ENCODE measurements around the gene RPS8. TPM values are rescaled to one million over a fixed set of nuclear protein-coding genes. Genes with fewer than 3 reads are reported as not detected.
"Not testable (repeated sequence)": the region's sequence is repeated elsewhere in the genome, so short reads cannot be mapped to it uniquely, and the experiment has no call there.

Gene RPS8
- total and polyA plus RNA-seq, 2 experiments from 2014 or later = 503 to 2,179 TPM

DNA sequence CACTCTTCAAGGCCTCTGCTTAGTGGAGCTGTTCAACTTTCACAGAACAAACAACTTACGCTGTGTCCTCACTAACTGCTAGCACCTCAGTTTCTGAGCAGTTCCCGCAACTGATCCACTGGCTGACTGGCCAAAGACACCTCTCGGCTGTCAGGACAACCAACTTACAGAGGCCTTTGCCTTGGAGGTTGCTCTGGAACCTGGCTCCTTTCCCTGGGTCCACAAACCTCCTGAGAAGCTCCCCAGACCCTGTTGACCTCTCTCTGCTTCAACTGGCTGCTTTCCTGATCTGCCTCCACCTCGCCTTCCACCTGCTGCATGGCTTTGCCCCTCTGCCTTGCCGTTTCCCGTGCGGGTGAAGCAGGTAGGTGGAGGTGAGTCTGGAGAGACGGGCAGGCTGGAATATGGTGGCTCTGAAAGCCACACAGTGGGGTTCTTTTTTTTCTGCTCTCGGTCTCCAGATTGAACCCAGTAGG lies 45.9 kb downstream of the RPS8 start:
- Histone ChIP-seq H4K20me1 (ENCODE audit: insufficient read depth, poor library complexity, severe bottlenecking) (no peaks in the 10 kb centered on the region), H3K36me3 (replicated peaks; ENCODE audit: insufficient read depth, low read depth) (no peaks in the 10 kb centered on the region), H3K9me2 (replicated peaks; ENCODE audit: insufficient read depth) (no peaks in the 10 kb centered on the region), H3K4me3 (no peak overlapping the region), H3K27me3 (no peaks in the 10 kb centered on the region), H3K9me3 (ENCODE audit: low read depth) (no peaks in the 10 kb centered on the region), H3K27ac (no peak overlapping the region), H2AFZ (no peak overlapping the region), H3K79me2 (no peaks in the 10 kb centered on the region), H3K4me2 (no peak overlapping the region), H3K4me1 (ENCODE audit: insufficient read depth) (no peaks in the 10 kb centered on the region)
- no peak for DNase-seq (ENCODE audit: low spot score)
- 96% methylated on average over 9 of the region's 9 CpGs for WGBS (ENCODE audit: low lambda C conversion rate, missing lambda C conversion rate)
- TF ChIP-seq EZH2phosphoT487 (IDR thresholded peaks at IDR 0.05; ENCODE audit: low read depth, severe bottlenecking, unreplicated experiment) = no peak
- TF ChIP-seq, protein P1, sequence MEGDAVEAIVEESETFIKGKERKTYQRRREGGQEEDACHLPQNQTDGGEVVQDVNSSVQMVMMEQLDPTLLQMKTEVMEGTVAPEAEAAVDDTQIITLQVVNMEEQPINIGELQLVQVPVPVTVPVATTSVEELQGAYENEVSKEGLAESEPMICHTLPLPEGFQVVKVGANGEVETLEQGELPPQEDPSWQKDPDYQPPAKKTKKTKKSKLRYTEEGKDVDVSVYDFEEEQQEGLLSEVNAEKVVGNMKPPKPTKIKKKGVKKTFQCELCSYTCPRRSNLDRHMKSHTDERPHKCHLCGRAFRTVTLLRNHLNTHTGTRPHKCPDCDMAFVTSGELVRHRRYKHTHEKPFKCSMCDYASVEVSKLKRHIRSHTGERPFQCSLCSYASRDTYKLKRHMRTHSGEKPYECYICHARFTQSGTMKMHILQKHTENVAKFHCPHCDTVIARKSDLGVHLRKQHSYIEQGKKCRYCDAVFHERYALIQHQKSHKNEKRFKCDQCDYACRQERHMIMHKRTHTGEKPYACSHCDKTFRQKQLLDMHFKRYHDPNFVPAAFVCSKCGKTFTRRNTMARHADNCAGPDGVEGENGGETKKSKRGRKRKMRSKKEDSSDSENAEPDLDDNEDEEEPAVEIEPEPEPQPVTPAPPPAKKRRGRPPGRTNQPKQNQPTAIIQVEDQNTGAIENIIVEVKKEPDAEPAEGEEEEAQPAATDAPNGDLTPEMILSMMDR (IDR thresholded peaks at IDR 0.05; ENCODE audit: poor library complexity) = no peak
- no peak for TF ChIP-seq EZH2 (IDR thresholded peaks at IDR 0.05; ENCODE audit: borderline replicate concordance)

DNA sequence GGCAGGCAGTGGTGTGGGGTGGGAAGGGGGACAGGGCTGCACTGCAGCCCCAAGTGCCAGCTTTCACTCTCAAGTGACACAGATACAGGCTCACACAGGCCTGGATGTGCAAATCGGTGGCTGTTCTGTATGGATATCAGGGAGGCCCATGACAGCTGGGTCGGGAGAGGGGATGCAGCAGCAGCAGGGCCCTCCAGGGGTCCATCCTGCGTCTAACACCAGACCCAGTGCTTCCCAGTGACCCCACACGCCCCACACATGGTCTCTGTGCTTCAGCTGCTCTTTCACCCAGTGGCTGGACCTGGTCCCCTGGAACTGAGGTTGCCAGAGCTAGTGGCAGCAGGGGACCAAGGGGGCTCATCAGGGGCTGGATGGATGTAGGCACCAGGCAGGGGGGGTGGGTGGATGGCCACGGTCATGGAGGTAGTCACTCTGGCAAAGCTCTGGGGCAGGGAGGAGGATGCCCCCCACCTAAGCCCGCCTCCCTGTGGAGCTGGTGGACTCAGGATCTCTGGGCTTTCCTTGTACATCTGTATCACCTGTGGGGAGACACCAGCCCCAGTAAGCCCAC lies 46.9 kb downstream of the RPS8 start:
- H3K79me2 ChIP-seq = no peaks in the 10 kb centered on the region
- H3K27ac ChIP-seq = no peak overlapping the region
- no peak overlapping the region for H2AFZ ChIP-seq
- no peaks in the 10 kb centered on the region for H3K9me3 ChIP-seq (ENCODE audit: low read depth)
- H3K4me1 ChIP-seq (ENCODE audit: insufficient read depth) = no peaks in the 10 kb centered on the region
- no peaks in the 10 kb centered on the region for H4K20me1 ChIP-seq (ENCODE audit: insufficient read depth, poor library complexity, severe bottlenecking)
- no peak overlapping the region for H3K4me3 ChIP-seq
- no peaks in the 10 kb centered on the region for H3K27me3 ChIP-seq
- H3K36me3 ChIP-seq (replicated peaks; ENCODE audit: insufficient read depth, low read depth) = no peaks in the 10 kb centered on the region
- WGBS (ENCODE audit: low lambda C conversion rate, missing lambda C conversion rate) = 91% methylated on average over 5 of the region's 6 CpGs
- no peaks in the 10 kb centered on the region for H3K9me2 ChIP-seq (replicated peaks; ENCODE audit: insufficient read depth)
- no peak overlapping the region for H3K4me2 ChIP-seq
- no peak for DNase-seq (ENCODE audit: low spot score)
- TF ChIP-seq EZH2 (IDR thresholded peaks at IDR 0.05; ENCODE audit: borderline replicate concordance) (no peak), EZH2phosphoT487 (IDR thresholded peaks at IDR 0.05; ENCODE audit: low read depth, severe bottlenecking, unreplicated experiment) (no peak)
- TF ChIP-seq, protein P1 (IDR thresholded peaks at IDR 0.05; ENCODE audit: poor library complexity) = no peak

DNA sequence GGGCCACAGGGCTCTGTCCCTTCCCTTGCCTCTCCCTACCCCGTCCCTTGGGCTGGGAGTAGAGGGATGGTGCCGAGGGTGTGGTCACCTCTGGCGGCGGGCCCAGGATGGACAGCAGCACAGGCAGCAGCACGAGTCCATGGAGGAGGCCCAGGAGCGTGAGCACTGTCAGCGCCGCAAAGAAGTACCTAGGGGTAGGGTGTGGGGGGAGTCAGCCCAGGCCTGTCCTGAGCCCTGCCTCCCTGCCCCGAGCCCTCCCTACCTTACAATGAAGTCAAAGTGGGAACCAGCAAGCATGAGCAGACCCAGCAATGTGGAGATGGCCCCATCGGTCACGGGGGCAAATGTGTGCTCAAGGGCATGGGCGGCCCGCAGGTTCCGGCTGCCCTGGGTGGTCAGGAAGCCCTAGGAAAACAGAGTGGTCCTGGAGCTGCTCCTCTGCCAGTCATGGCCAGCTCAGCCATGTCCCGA lies 47.7 kb downstream of the RPS8 start:
- no peak overlapping the region for H2AFZ ChIP-seq
- no peak overlapping the region for H3K4me2 ChIP-seq
- no peaks in the 10 kb centered on the region for H3K79me2 ChIP-seq
- no peaks in the 10 kb centered on the region for H3K9me3 ChIP-seq (ENCODE audit: low read depth)
- H3K36me3 ChIP-seq (replicated peaks; ENCODE audit: insufficient read depth, low read depth) = no peaks in the 10 kb centered on the region
- no peaks in the 10 kb centered on the region for H3K4me1 ChIP-seq (ENCODE audit: insufficient read depth)
- H3K4me3 ChIP-seq = no peak overlapping the region
- DNase-seq (ENCODE audit: low spot score) = no peak
- no peaks in the 10 kb centered on the region for H4K20me1 ChIP-seq (ENCODE audit: insufficient read depth, poor library complexity, severe bottlenecking)
- no peak for TF ChIP-seq EZH2 (IDR thresholded peaks at IDR 0.05; ENCODE audit: borderline replicate concordance)
- no peak overlapping the region for H3K27ac ChIP-seq
- no peaks in the 10 kb centered on the region for H3K27me3 ChIP-seq
- WGBS (ENCODE audit: low lambda C conversion rate, missing lambda C conversion rate) = 97% methylated on average over 15 of the region's 15 CpGs
- H3K9me2 ChIP-seq (replicated peaks; ENCODE audit: insufficient read depth) = no peaks in the 10 kb centered on the region

DNA sequence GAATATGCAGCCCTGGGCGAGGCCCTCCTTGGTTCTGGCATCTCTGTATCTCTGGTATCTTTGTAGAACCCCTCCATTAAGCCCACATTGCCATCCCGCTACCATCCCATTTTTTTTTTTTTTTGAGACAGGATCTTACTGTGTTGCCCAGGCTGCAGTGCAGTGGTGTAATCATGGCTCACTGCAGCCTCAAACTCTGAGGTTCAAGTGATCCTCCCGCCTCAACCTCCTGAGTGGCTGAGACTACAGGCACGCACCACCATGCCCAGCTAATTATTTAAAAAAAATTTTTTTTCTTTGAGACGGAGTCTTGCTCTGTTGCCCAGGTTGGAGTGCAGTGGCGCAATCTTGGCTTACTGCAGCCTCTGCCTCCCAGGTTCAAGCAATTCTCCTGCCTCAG lies 49.1 kb downstream of the RPS8 start:
- H3K4me2 ChIP-seq; H3K27ac ChIP-seq; H3K9me2 ChIP-seq (replicated peaks; ENCODE audit: insufficient read depth); DNase-seq (ENCODE audit: low spot score); H3K4me1 ChIP-seq (ENCODE audit: insufficient read depth); H4K20me1 ChIP-seq (ENCODE audit: insufficient read depth, poor library complexity, severe bottlenecking); H3K79me2 ChIP-seq; H3K4me3 ChIP-seq; H3K27me3 ChIP-seq; H2AFZ ChIP-seq; H3K9me3 ChIP-seq (ENCODE audit: low read depth); H3K36me3 ChIP-seq (replicated peaks; ENCODE audit: insufficient read depth, low read depth): not testable (repeated sequence)
- WGBS (ENCODE audit: low lambda C conversion rate, missing lambda C conversion rate) = 94% methylated on average over 6 of the region's 6 CpGs
